ENCODE data around the gene WFDC1.
"Not testable (repeated sequence)": the region's sequence is repeated elsewhere in the genome, so short reads cannot be mapped to it uniquely, and the experiment has no call there.

WFDC1 gene

GRCh38 chr16:84329016-84329415 is 34.3 kb downstream of the WFDC1 start:
- TF ChIP-seq CTCF (IDR thresholded peaks at IDR 0.05; ENCODE audit: extremely low read depth, missing control alignments), result no peak
- DNase-seq (ENCODE audit: low spot score), result no peak

- no peak for DNase-seq (ENCODE audit: low spot score)
- TF ChIP-seq CTCF (IDR thresholded peaks at IDR 0.05; ENCODE audit: extremely low read depth, missing control alignments), result no peak
Observed at GRCh38 chr16:84329843-84330684, 35.4 kb downstream of the WFDC1 start.

GRCh38 chr16:84330685-84331050 is 36.0 kb downstream of the WFDC1 start:
- no peak for TF ChIP-seq CTCF (IDR thresholded peaks at IDR 0.05; ENCODE audit: extremely low read depth, missing control alignments)
- DNase-seq (ENCODE audit: low spot score), result no peak

GRCh38 chr16:84331998-84332780 is 37.5 kb downstream of the WFDC1 start:
- no peak for DNase-seq (ENCODE audit: low spot score)
- no peak for TF ChIP-seq CTCF (IDR thresholded peaks at IDR 0.05; ENCODE audit: extremely low read depth, missing control alignments)

- no peak for TF ChIP-seq CTCF (IDR thresholded peaks at IDR 0.05; ENCODE audit: extremely low read depth, missing control alignments)
- DNase-seq (ENCODE audit: low spot score), result no peak
Observed at GRCh38 chr16:84332975-84333684, 38.5 kb downstream of the WFDC1 start.

- TF ChIP-seq CTCF (IDR thresholded peaks at IDR 0.05; ENCODE audit: extremely low read depth, missing control alignments), result no peak
Observed at GRCh38 chr16:84334058-84334457, 39.4 kb downstream of the WFDC1 start.

GRCh38 chr16:84334482-84334881 is 39.8 kb downstream of the WFDC1 start:
- DNase-seq (ENCODE audit: low spot score), result no peak
- TF ChIP-seq CTCF (IDR thresholded peaks at IDR 0.05; ENCODE audit: extremely low read depth, missing control alignments), result no peak

More at GRCh38 chr16:84334058-84334457, 39.4 kb downstream of the WFDC1 start:
- no peak for DNase-seq (ENCODE audit: low spot score)

- not testable (repeated sequence) for DNase-seq (ENCODE audit: low spot score)
Observed at GRCh38 chr16:84337236-84337635, 42.6 kb downstream of the WFDC1 start.

Measured in GM20000 (cell line).